ENCODE results near the gene MAD1L1. TPM values are rescaled to one million over a fixed set of nuclear protein-coding genes. Genes with fewer than 3 reads are reported as not detected.

MAD1L1 gene
- total and polyA plus RNA-seq, 2 of the 13 experiments (the other 11 are each of a cell fraction or from before 2014, with no cell fraction given): 17.4 to 64.7 TPM

- peak; percentile 82; the same call in 1 of the 2 replicates for TF ChIP-seq SKIL (CRISPR knock-in tag; IDR thresholded peaks at IDR 0.05; ENCODE audit: borderline replicate concordance)
- no peak for TF ChIP-seq KLF12 (CRISPR knock-in tag; IDR thresholded peaks at IDR 0.05; ENCODE audit: borderline replicate concordance)
- no peak for TF ChIP-seq SOX6 (IDR thresholded peaks at IDR 0.05)
- TF ChIP-seq SOX6 (CRISPR knock-in tag; IDR thresholded peaks at IDR 0.05): peak; percentile 98
- TF ChIP-seq TRAFD1 (CRISPR knock-in tag; IDR thresholded peaks at IDR 0.05; ENCODE audit: borderline replicate concordance): no peak; the same call in 1 of the 2 replicates
- no peak for TF ChIP-seq ZNF678 (CRISPR knock-in tag; IDR thresholded peaks at IDR 0.05)
- peak; percentile 72; the same call in 1 of the 2 replicates for TF ChIP-seq SOX13 (IDR thresholded peaks at IDR 0.05)
- peak in 1 of 2 experiments; percentile 93; a peak in 2 of 4 replicates for TF ChIP-seq SOX13 (CRISPR knock-in tag; conservative IDR thresholded peaks at IDR 0.05 in 1 of 2, IDR thresholded peaks at IDR 0.05 in 1 of 2)
- no peak; the same call in 1 of the 2 replicates for TF ChIP-seq SNAPC5 (CRISPR knock-in tag; IDR thresholded peaks at IDR 0.05; ENCODE audit: borderline replicate concordance)
- no peak for TF ChIP-seq ZNF296 (CRISPR knock-in tag; conservative IDR thresholded peaks at IDR 0.05)
- no peak for TF ChIP-seq ATF1 (CRISPR knock-in tag; IDR thresholded peaks at IDR 0.05)
- TF ChIP-seq MIER3 (CRISPR knock-in tag; IDR thresholded peaks at IDR 0.05; ENCODE audit: borderline replicate concordance): peak; percentile 92; the same call in 1 of the 2 replicates
- no peak for TF ChIP-seq ZNF382 (CRISPR knock-in tag; IDR thresholded peaks at IDR 0.05; ENCODE audit: borderline replicate concordance)
- peak; percentile 73 for TF ChIP-seq KMT2A (CRISPR knock-in tag; IDR thresholded peaks at IDR 0.05)
- peak; percentile 75; the same call in 1 of the 2 replicates for TF ChIP-seq FOXJ3 (CRISPR knock-in tag; IDR thresholded peaks at IDR 0.05; ENCODE audit: borderline replicate concordance)
- no peak for TF ChIP-seq SMARCE1 (IDR thresholded peaks at IDR 0.05; ENCODE audit: borderline replicate concordance)
- TF ChIP-seq MXI1 (IDR thresholded peaks at IDR 0.05; ENCODE audit: borderline replicate concordance, low read depth, low read length): peak; percentile 47; the same call in 1 of the 3 replicates
- peak; percentile 78; the same call in 1 of the 2 replicates for TF ChIP-seq ZNF761 (CRISPR knock-in tag; conservative IDR thresholded peaks at IDR 0.05)
- peak; percentile 79; the same call in 1 of the 2 replicates for TF ChIP-seq HMGXB3 (CRISPR knock-in tag; IDR thresholded peaks at IDR 0.05; ENCODE audit: borderline replicate concordance)
- no peak for TF ChIP-seq ZNF10 (CRISPR knock-in tag; IDR thresholded peaks at IDR 0.05; ENCODE audit: borderline replicate concordance, low read depth)
- no peak for TF ChIP-seq HOXA7 (CRISPR knock-in tag; IDR thresholded peaks at IDR 0.05)
These were observed 121.9 kb downstream of the MAD1L1 start (continued) for GRCh38 chr7:2110610-2111396.

Measured in HepG2 (cell line).